Upper lobe of right lung (tissue), 1 donor: ENCODE results near the gene FBXL22. TPM values are rescaled to one million over a fixed set of nuclear protein-coding genes. Genes with fewer than 3 reads are reported as not detected.

Experiments used
- ATAC-seq: fragments of 200-7000 bp; cut with Tn5 transposase; one replicate; pipeline ENCODE4 v1.9.1; 2020; ENCODE audit warnings: mild to moderate bottlenecking, moderate library complexity
- DNase-seq: peaks from one replicate; pipeline ENCODE4 v3.0.0-alpha.2; 2020
- H3K27ac ChIP-seq: fragments of 200-600 bp; one replicate; pipeline ENCODE4 v1.8.0; 2022
- H3K27me3 ChIP-seq: fragments of 200-600 bp; one replicate; pipeline ENCODE4 v1.8.0; 2022; ENCODE audit warnings: mild to moderate bottlenecking
- H3K36me3 ChIP-seq: fragments of 200-600 bp; one replicate; pipeline ENCODE4 v1.8.0; 2022
- H3K4me1 ChIP-seq: fragments of 200-600 bp; one replicate; pipeline ENCODE4 v1.8.0; 2022
- H3K4me3 ChIP-seq: fragments of 200-600 bp; one replicate; pipeline ENCODE4 v1.8.0; 2022; ENCODE audit warnings: mild to moderate bottlenecking
- H3K9me3 ChIP-seq: fragments of 200-600 bp; one replicate; pipeline ENCODE4 v1.8.0; 2022
- intact Hi-C: fragments of 100-400 bp; cut with DNase I; formaldehyde crosslinking; loops from one replicate; pipeline ENCODE4 v1.11.0; 2022
- total RNA-seq: library from RNA; stranded (reverse); fragmentation: NEBNext Ultra II Directional; extraction: Animal tissue kit (Norgen Biotek cat#: 25700); gene quantifications from one replicate; pipeline ENCODE4 v1.2.1, GENCODE V29; 2021
- TF ChIP-seq, protein P1 (sequence below): fragments of 200-600 bp; IDR thresholded peaks from one replicate; pipeline ENCODE4 v1.8.0; 2022; ENCODE audit warnings: antibody characterized with exemption
- donor health status: DM: no; HTN: yes; CAD: no; lungs with severe emphysema.

The FBXL22 gene
- total RNA-seq, 1 donor from 2014 or later: 0.98 TPM

DNA sequence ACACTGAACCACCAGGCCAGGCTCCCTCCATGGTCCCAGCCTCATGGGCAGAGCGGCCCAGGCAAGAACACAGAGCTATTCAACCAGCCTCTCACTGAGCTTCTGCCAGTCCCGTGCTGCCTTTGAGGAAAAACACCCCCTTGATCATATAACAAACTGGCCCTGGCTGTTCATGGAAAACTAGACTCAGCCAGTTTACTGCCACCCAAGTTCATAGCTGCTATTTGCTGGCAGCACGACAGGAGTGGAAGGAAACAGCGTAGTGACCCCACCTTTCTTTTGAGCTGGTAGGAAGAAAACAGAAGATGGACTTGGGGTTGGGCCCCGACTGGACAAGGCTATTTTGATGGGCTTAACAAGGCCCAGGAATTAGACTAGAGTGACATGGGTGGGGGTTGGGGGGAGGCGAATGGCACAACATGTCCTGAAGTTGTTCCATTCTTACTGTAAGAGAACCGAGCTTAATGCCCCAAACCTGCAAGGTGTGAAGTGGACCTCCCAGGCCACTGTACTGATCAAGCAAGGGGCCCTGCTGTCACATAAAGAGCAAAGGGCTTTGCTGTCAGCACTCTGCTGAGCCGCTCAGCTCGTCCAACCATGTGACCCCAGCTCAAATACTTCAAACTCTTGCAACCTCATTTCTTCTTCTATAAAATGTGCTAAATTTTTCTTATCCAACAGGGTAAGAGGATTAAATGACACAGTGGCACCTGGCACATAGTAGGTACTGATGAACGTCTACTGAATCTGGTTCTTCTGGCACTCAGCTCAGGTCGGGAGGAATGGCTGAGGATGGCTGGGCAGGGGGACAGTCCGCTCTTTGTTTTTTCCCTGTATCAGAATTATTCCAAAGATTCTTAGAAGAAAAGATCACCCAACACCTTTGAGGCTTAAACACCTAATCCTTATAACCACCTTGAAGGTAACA is 1.6 kb downstream of the FBXL22 start:
- intact Hi-C loops: no loop called here
- DNase-seq: no peak
- Histone ChIP-seq H3K4me3 (peak overlapping the region; percentile 60), H3K36me3 (peaks cover 4% of the 10 kb centered on the region), H3K9me3 (no peaks in the 10 kb centered on the region), H3K27me3 (no peaks in the 10 kb centered on the region), H3K4me1 (peaks cover 33% of the 10 kb centered on the region), H3K27ac (peak overlapping the region; percentile 61)
- TF ChIP-seq, protein P1, sequence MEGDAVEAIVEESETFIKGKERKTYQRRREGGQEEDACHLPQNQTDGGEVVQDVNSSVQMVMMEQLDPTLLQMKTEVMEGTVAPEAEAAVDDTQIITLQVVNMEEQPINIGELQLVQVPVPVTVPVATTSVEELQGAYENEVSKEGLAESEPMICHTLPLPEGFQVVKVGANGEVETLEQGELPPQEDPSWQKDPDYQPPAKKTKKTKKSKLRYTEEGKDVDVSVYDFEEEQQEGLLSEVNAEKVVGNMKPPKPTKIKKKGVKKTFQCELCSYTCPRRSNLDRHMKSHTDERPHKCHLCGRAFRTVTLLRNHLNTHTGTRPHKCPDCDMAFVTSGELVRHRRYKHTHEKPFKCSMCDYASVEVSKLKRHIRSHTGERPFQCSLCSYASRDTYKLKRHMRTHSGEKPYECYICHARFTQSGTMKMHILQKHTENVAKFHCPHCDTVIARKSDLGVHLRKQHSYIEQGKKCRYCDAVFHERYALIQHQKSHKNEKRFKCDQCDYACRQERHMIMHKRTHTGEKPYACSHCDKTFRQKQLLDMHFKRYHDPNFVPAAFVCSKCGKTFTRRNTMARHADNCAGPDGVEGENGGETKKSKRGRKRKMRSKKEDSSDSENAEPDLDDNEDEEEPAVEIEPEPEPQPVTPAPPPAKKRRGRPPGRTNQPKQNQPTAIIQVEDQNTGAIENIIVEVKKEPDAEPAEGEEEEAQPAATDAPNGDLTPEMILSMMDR: no peak
- no peak for ATAC-seq

DNA sequence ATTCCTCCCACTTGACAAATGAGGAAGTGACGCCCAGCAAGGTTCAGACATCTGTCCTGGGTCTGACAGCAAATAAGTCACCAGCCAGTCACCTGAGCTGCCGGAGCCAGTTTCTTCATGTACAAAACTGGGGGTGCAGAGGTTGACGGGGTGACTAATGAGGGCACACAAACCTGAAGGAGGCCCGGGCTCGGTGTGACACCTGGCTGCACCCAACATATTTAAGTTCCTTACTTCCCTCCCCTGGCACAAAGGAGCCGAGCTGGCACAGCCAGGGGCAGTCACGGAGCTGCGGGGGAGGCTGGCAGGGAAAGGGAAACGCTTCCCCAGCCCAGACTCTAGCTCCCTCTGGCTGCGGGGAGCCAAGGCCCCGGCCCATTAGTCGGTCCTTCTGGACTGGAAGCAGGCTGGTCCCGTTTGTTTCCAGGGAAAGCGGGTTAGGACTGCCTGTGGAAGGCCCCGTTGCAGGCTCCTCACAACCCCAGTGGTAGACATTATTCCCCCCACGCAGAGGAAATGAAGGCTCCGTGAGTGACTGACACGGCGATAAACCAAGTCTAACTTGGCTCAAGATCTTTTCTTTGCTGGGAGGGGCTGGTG is 2.3 kb downstream of the FBXL22 start:
- Histone ChIP-seq H3K27me3 (no peaks in the 10 kb centered on the region), H3K4me1 (peaks cover 33% of the 10 kb centered on the region), H3K9me3 (no peaks in the 10 kb centered on the region), H3K4me3 (peak overlapping the region; percentile 60), H3K27ac (peak overlapping the region; percentile 48), H3K36me3 (no peaks in the 10 kb centered on the region)
- DNase-seq (peak; percentile 89), ATAC-seq (peak; percentile 66)
- TF ChIP-seq, protein P1: peak; percentile 59
- intact Hi-C loops: no loop called here

DNA sequence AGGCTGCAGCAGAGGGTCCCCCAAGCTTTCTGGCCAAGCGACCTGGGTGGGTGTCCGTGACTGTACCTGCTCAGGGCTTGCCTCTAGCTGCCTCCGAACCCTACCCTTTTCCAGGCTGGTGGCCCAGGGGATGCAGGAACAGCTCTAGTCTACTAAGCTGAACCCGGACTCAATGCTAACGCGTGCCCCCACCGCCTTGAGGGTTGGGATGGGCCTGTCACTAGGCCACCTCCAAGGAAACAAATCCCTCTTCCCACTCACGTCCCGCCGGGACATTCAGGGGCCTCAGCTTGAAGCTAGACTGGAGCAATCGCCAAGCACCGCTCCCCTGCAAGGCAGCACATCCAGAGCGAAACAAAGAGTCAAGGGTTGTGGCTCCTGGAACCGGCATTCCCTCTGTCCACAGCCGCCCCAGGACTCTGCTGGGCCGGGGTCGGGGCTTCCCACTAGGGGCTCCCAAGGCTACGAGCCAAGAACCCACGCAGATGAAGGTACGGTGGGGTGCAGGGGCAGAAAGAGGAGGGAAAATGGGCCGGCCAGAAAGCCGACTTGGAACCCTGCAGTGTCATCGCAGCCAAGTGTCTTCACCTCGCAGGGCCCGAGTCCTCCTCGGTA is 2.9 kb downstream of the FBXL22 start:
- peak overlapping the region; percentile 87 for H3K27ac ChIP-seq
- no peaks in the 10 kb centered on the region for H3K27me3 ChIP-seq
- peak; percentile 0 for ATAC-seq
- peak overlapping the region; percentile 60 for H3K4me3 ChIP-seq
- TF ChIP-seq, protein P1: no peak
- peaks cover 32% of the 10 kb centered on the region for H3K4me1 ChIP-seq
- intact Hi-C loops: no loop called here
- H3K36me3 ChIP-seq: no peaks in the 10 kb centered on the region
- no peak for DNase-seq
- no peaks in the 10 kb centered on the region for H3K9me3 ChIP-seq

DNA sequence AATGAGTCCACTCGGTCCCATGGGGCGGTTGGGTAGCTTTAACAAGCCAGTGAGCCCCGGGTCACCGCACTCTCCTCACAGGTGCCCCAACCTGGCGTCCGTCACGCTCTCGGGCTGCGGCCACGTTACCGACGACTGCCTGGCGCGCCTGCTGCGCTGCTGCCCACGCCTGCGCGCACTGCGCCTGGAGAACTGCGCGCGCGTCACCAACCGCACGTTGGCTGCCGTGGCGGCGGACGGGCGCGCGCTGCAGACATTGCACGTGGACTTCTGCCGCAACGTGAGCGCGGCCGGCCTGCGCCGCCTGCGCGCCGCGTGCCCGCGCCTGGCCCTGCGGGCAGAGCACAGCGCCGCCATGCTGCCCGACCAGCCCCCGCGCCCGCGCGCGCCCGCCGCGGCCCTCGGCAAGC is 3.4 kb downstream of the FBXL22 start:
- DNase-seq: peak; percentile 96
- TF ChIP-seq, protein P1: no peak
- H3K4me1 ChIP-seq: peaks cover 32% of the 10 kb centered on the region
- peak; percentile 94 for ATAC-seq
- no peaks in the 10 kb centered on the region for H3K27me3 ChIP-seq
- H3K9me3 ChIP-seq: no peaks in the 10 kb centered on the region
- intact Hi-C loops: no loop called here
- no peaks in the 10 kb centered on the region for H3K36me3 ChIP-seq
- peak overlapping the region; percentile 87 for H3K27ac ChIP-seq
- H3K4me3 ChIP-seq: peak overlapping the region; percentile 60

DNA sequence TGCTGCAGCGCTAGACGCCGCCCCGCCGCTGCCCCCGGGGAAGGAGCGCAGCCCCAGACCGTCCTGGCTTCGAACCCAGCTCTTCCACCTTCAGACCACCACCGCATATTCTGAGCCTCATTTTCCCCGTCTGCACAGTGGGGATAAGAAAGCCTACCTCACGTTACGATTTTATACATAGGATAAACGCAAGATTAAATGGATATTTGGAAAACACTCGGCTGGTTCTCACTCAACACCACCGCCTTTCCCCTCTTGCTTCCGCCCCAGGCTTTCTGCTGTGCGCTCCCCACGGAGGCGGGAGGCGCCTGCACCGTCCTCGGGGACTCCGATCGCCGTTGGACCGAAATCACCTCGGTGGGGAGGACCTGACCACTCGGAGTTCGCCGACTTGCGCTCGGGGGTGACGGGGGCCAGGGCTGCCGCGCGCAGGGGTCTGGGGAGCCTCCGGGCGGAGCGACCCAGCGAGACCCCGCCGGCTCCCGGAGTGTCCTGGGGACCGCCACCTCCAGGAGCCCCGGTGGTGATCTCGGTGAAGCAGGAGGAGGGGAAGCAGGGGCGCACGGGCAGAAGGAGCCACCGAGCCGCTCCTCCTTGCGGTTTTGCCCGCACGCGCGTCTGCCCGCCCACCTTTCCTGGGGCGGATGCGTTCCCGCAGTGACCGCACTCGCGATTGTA is 4.0 kb downstream of the FBXL22 start:
- Histone ChIP-seq H3K27me3 (no peaks in the 10 kb centered on the region), H3K9me3 (no peaks in the 10 kb centered on the region), H3K4me1 (peaks cover 37% of the 10 kb centered on the region), H3K36me3 (no peaks in the 10 kb centered on the region), H3K27ac (peak overlapping the region; percentile 83), H3K4me3 (peak overlapping the region; percentile 60)
- TF ChIP-seq, protein P1: no peak
- intact Hi-C loops: no loop called here
- peak; percentile 19 for ATAC-seq
- peak; percentile 79 for DNase-seq
